Measurements from ENCODE around the gene CES4A. TPM values are rescaled to one million over a fixed set of nuclear protein-coding genes. Genes with fewer than 3 reads are reported as not detected.

The CES4A gene
- 1 to 10 TPM; 1.7 to 3.5 (median 2.3) TPM for total RNA-seq (2021; fragmentation: NEBNext Ultra II Directional; extraction: Animal tissue kit (Norgen Biotek cat#: 25700))
- long read RNA-seq, partial matches to known transcripts, result 0 of 1 reads
- long read RNA-seq, other reads (novel, unspliced or antisense), result 0 of 1 reads

DNA sequence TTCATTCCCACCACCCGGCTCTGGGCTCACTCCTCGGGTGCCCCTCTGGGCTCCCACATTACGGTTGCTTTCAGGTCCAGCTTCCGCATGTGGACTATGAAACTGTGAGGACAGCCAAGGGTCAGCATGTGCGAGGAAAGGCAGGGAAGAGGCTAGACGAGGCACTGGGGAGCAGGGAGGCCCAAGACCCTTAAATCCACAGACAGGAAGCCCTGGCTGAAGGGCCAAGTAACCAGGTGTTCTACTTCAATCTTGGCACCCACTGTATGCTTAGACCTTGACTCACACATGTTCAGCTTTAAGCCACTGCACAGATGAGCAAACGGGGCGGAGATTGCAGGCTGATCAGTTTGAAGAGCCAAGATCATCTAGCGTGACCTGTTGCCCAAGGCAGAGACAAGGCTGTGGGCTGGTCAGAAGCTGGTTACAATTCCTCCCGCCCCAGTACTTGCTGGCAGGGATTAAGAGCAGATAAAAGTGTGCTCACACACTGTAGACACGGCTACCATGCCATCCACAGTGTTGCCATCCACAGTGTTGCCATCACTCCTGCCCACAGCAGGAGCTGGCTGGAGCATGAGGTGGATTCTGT is at the start of gene CES4A:
Gene CES4A (plus strand): TSS at position 393 of the 592 bp plus-strand sequence. CDS start 184 bp downstream, at position 577.
- TF ChIP-seq, protein P1, sequence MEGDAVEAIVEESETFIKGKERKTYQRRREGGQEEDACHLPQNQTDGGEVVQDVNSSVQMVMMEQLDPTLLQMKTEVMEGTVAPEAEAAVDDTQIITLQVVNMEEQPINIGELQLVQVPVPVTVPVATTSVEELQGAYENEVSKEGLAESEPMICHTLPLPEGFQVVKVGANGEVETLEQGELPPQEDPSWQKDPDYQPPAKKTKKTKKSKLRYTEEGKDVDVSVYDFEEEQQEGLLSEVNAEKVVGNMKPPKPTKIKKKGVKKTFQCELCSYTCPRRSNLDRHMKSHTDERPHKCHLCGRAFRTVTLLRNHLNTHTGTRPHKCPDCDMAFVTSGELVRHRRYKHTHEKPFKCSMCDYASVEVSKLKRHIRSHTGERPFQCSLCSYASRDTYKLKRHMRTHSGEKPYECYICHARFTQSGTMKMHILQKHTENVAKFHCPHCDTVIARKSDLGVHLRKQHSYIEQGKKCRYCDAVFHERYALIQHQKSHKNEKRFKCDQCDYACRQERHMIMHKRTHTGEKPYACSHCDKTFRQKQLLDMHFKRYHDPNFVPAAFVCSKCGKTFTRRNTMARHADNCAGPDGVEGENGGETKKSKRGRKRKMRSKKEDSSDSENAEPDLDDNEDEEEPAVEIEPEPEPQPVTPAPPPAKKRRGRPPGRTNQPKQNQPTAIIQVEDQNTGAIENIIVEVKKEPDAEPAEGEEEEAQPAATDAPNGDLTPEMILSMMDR (IDR thresholded peaks at IDR 0.05), result no peak

DNA sequence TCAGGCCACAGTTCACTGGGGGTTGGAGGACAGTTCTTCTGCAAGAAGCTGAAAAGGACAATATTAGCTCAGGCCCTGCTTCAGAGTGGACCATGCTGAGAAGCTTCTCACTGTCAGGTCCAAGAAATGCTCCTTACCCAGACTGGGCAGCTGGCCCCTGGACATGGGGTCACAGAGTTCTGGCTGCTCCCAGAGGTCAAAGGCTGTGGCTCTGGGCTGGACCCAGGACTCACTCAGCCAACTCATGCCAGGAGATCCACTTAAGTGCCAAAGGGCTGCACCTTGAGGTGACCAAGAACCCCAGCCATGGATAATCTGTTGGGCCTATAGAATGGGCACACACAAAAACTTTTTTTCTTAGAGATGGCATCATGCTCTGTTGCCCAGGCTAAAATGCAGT is 49.0 kb upstream of the CES4A start:
- H3K36me3 Mint-ChIP-seq (ENCODE audit: low read depth), result peaks cover 34% of the 10 kb centered on the region
- no peak for DNase-seq
- TF ChIP-seq, protein P1 (IDR thresholded peaks at IDR 0.05), result no peak
- H3K4me3 Mint-ChIP-seq, result no peak overlapping the region
- peaks cover 25% of the 10 kb centered on the region for H3K4me1 Mint-ChIP-seq (ENCODE audit: low read depth)
- H3K27ac Mint-ChIP-seq, result no peak overlapping the region
- no peaks in the 10 kb centered on the region for H3K9me3 Mint-ChIP-seq
- H3K27me3 Mint-ChIP-seq (ENCODE audit: insufficient read depth), result no peaks in the 10 kb centered on the region; the same call in 1 of the 2 replicates

More for the DNA sequence above, at the start of gene CES4A:
- no peak within 1 kb of the TSS for H3K4me3 Mint-ChIP-seq
- DNase-seq, result no peak
- H3K4me1 Mint-ChIP-seq (ENCODE audit: low read depth), result peaks cover 7% of the 10 kb centered on the region
- no peaks in the 10 kb centered on the region for H3K9me3 Mint-ChIP-seq
- no peaks in the 10 kb centered on the region for H3K36me3 Mint-ChIP-seq (ENCODE audit: low read depth)
- no peak within 1 kb of the TSS for H3K27ac Mint-ChIP-seq
- peaks cover 4% of the 10 kb centered on the region for H3K27me3 Mint-ChIP-seq (ENCODE audit: insufficient read depth)

DNA sequence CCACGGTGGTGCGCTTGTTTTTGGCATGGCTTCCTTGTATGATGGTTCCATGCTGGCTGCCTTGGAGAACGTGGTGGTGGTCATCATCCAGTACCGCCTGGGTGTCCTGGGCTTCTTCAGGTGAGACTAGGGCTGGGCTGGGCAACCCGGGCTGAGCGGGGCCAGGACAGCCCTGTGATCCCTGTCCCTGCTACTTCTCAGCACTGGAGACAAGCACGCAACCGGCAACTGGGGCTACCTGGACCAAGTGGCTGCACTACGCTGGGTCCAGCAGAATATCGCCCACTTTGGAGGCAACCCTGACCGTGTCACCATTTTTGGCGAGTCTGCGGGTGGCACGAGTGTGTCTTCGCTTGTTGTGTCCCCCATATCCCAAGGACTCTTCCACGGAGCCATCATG is 48.2 kb upstream of the CES4A start:
- Mint-ChIP-seq H3K9me3 (no peaks in the 10 kb centered on the region), H3K27ac (no peak overlapping the region), H3K27me3 (ENCODE audit: insufficient read depth) (no peaks in the 10 kb centered on the region), H3K36me3 (ENCODE audit: low read depth) (peaks cover 34% of the 10 kb centered on the region), H3K4me3 (no peak overlapping the region), H3K4me1 (ENCODE audit: low read depth) (peaks cover 25% of the 10 kb centered on the region)
- TF ChIP-seq, protein P1 (IDR thresholded peaks at IDR 0.05), result no peak
- DNase-seq, result no peak

DNA sequence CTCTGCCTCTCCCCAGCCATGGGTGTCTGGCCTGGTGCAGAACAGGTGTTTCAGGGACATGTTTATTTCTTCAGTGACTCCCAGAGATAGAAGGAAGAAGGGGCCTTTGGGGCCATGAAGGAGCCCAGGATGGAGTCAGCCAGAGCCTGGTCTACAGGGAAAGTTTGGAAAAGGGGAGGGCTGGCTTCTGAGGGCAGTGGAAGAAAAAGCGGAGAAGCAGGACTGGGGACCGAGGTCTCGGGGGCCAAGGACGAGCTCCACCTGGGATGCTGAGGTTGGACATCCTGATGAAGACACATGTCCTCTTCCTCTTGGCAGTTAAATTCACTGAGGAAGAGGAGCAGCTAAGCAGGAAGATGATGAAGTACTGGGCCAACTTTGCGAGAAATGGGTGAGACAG is 45.4 kb upstream of the CES4A start:
- H3K36me3 Mint-ChIP-seq (ENCODE audit: low read depth), result peaks cover 19% of the 10 kb centered on the region
- H3K27me3 Mint-ChIP-seq (ENCODE audit: insufficient read depth), result 0 out of 2 replicates have a peak, but pooled peaks cover 1% of the 10 kb centered on the region
- H3K27ac Mint-ChIP-seq, result no peak overlapping the region
- TF ChIP-seq, protein P1 (IDR thresholded peaks at IDR 0.05), result no peak
- DNase-seq, result no peak
- peaks cover 12% of the 10 kb centered on the region for H3K4me1 Mint-ChIP-seq (ENCODE audit: low read depth)
- H3K4me3 Mint-ChIP-seq, result no peak overlapping the region
- no peaks in the 10 kb centered on the region for H3K9me3 Mint-ChIP-seq

DNA sequence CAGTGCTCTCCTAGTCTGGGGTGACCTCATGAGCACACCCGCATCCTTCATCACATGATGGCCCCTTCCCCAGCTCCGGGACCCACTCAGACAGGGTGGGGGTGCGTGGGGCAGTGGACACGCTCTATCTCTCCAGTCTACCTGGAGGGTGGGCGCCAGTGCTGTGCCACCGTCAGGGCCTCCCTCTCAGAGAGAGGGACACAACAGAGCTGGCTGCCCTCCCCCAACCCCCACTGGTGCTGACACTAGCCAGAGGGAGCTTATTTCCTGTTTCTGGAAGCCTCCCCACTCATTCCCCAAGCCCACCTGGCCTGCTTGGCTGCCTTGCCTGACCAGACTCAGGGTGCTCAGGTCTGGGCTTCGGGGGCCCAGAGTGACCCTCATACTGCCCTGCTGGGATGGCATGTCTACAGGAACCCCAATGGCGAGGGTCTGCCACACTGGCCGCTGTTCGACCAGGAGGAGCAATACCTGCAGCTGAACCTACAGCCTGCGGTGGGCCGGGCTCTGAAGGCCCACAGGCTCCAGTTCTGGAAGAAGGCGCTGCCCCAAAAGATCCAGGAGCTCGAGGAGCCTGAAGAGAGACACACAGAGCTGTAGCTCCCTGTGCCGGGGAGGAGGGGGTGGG is 44.8 kb upstream of the CES4A start:
- H3K4me1 Mint-ChIP-seq (ENCODE audit: low read depth), result peaks cover 18% of the 10 kb centered on the region

More for the DNA sequence above, 44.8 kb upstream of the CES4A start:
- no peaks in the 10 kb centered on the region for H3K9me3 Mint-ChIP-seq
- TF ChIP-seq, protein P1 (IDR thresholded peaks at IDR 0.05), result no peak
- DNase-seq, result no peak
- no peak overlapping the region for H3K27ac Mint-ChIP-seq
- H3K4me3 Mint-ChIP-seq, result no peak overlapping the region
- peaks cover 3% of the 10 kb centered on the region; the same call in 1 of the 2 replicates for H3K27me3 Mint-ChIP-seq (ENCODE audit: insufficient read depth)
- peaks cover 19% of the 10 kb centered on the region for H3K36me3 Mint-ChIP-seq (ENCODE audit: low read depth)

Measured in HFFc6 (cell line).